OCI-LY1 (cell line): ENCODE results near the gene CNTN5.

Experiments used
- EZH2 ChIP-seq: fragments of 200-600 bp; sonication (generic), shearing (Covaris generic); IDR thresholded peaks from 2 replicates; pipeline ENCODE4 v1.8.0; 2017; ENCODE audit warnings: borderline replicate concordance, mixed run types, mild to moderate bottlenecking, antibody characterized with exemption, low read length, moderate library complexity, mixed read lengths
- TF ChIP-seq, protein P1 (sequence below): fragments of 200-600 bp; sonication (generic), shearing (Covaris generic); IDR thresholded peaks from 2 replicates; pipeline ENCODE4 v1.5.1; 2017; ENCODE audit warnings: mild to moderate bottlenecking, antibody characterized with exemption, low read length, moderate library complexity, mixed read lengths

DNA sequence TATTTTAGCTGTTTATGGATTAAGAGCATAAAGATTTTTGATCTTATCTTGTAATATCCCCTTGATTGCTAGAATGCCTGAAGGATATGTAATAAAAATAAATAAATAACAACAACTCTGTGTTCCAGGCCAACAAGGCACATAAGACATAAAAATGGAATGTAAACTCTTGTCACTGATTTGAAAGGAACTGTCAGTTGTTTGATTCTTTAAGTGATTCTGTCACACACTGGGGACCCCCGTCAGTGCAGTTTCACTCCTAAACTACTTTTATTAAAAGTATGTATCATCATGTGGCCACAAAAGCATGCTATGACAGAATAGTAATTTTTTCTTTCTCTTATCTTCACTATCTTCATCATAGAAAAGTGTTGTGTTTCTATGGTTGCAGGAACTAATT lies 572.4 kb downstream of the CNTN5 start:
- TF ChIP-seq, protein P1, sequence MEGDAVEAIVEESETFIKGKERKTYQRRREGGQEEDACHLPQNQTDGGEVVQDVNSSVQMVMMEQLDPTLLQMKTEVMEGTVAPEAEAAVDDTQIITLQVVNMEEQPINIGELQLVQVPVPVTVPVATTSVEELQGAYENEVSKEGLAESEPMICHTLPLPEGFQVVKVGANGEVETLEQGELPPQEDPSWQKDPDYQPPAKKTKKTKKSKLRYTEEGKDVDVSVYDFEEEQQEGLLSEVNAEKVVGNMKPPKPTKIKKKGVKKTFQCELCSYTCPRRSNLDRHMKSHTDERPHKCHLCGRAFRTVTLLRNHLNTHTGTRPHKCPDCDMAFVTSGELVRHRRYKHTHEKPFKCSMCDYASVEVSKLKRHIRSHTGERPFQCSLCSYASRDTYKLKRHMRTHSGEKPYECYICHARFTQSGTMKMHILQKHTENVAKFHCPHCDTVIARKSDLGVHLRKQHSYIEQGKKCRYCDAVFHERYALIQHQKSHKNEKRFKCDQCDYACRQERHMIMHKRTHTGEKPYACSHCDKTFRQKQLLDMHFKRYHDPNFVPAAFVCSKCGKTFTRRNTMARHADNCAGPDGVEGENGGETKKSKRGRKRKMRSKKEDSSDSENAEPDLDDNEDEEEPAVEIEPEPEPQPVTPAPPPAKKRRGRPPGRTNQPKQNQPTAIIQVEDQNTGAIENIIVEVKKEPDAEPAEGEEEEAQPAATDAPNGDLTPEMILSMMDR, result no peak
- no peak for TF ChIP-seq EZH2
